G401.6 (cell line): Measurements from ENCODE around the gene SNX13.
"Not testable (repeated sequence)": the region's sequence is repeated elsewhere in the genome, so short reads cannot be mapped to it uniquely, and the experiment has no call there.

Experiments
- FAIRE-seq: peaks from 2 replicates; lab custom pipeline; 2012; peaks lifted over from hg19 to GRCh38; lab: Jason Lieb, UNC

The SNX13 gene

GRCh38 chr7:17846935-17847334 is 93.4 kb downstream of the SNX13 start:
- peak; percentile 21 for FAIRE-seq

- no peak for FAIRE-seq
Measured at GRCh38 chr7:17845197-17845547, 95.1 kb downstream of the SNX13 start.

GRCh38 chr7:17844514-17845196 is 95.6 kb downstream of the SNX13 start:
- FAIRE-seq: no peak

GRCh38 chr7:17844022-17844421 is 96.3 kb downstream of the SNX13 start:
- no peak for FAIRE-seq

- FAIRE-seq: peak; percentile 81
Measured at GRCh38 chr7:17843041-17843440, 97.3 kb downstream of the SNX13 start.

- FAIRE-seq: no peak
Measured at GRCh38 chr7:17832820-17833355, 107.4 kb downstream of the SNX13 start.

GRCh38 chr7:17832242-17832641 is 108.1 kb downstream of the SNX13 start:
- no peak for FAIRE-seq

- FAIRE-seq: no peak
Measured at GRCh38 chr7:17830206-17830605, 110.1 kb downstream of the SNX13 start.

- no peak for FAIRE-seq
Measured at GRCh38 chr7:17829001-17829400, 111.3 kb downstream of the SNX13 start.

GRCh38 chr7:17822547-17823173 is 117.6 kb downstream of the SNX13 start:
- no peak for FAIRE-seq

GRCh38 chr7:17816903-17817302 is 123.4 kb downstream of the SNX13 start:
- FAIRE-seq: no peak

- no peak for FAIRE-seq
Measured at GRCh38 chr7:17815318-17815717, 125.0 kb downstream of the SNX13 start.

- peak; percentile 86 for FAIRE-seq
Measured at GRCh38 chr7:17814058-17814457, 126.2 kb downstream of the SNX13 start.

- not testable (repeated sequence) for FAIRE-seq
Measured at GRCh38 chr7:17809215-17809614, 131.1 kb downstream of the SNX13 start.

- FAIRE-seq: no peak
Measured at GRCh38 chr7:17807242-17807641, 133.1 kb downstream of the SNX13 start.

- FAIRE-seq: no peak
Measured at GRCh38 chr7:17806631-17807030, 133.7 kb downstream of the SNX13 start.

GRCh38 chr7:17802056-17802455 is 138.2 kb downstream of the SNX13 start:
- FAIRE-seq: peak; percentile 27

GRCh38 chr7:17792075-17792936 is 148.0 kb downstream of the SNX13 start:
- peak; percentile 17 for FAIRE-seq

GRCh38 chr7:17787257-17787656 is 153.0 kb downstream of the SNX13 start:
- FAIRE-seq: no peak

- FAIRE-seq: no peak
Measured at GRCh38 chr7:17786314-17786852, 153.9 kb downstream of the SNX13 start.

- no peak for FAIRE-seq
Measured at GRCh38 chr7:17782216-17782549, 158.1 kb downstream of the SNX13 start.

GRCh38 chr7:17781491-17782215 is 158.6 kb downstream of the SNX13 start:
- no peak for FAIRE-seq
